SHP77 treated with DMSO at 0.1 percent for 48 hours (cell line): Measurements from ENCODE around the gene ORAI3.
A peak's percentile ranks its signal among the peaks of the same experiment; 100 is the strongest.

Experiments
- DNase-seq: peaks from one replicate; lab custom pipeline; 2025; lab: John Stamatoyannopoulos, UW

The ORAI3 gene

GRCh38 chr16:30948667-30949649 is at the start of gene ORAI3:
Gene ORAI3, plus strand, starts transcription at chr16:30949068. Its CDS starts 222 bp downstream, at chr16:30949290.
- DNase-seq: no peak

GRCh38 chr16:30899794-30900193 is 49.1 kb upstream of the ORAI3 start:
- DNase-seq: no peak

DNA sequence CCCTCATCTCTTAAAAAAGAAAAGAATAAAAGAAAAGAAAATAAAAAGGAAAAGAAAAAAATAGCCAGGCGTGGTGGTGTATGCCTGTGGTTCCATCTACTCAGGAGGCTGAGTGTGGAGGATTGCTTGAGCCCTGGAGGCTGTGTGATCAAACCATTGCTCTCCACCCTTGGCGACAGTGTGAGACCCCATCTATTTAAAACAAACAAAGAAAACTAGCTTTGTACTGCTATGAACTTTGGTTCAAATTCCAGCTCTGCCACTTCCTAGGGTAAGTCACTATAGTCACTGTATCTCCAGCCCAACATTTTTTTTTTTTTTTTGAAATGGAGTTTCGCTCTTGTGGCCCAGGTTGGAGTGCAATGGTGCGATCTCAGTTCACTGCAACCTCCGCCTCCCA is 48.3 kb upstream of the ORAI3 start:
- DNase-seq: no peak

DNA sequence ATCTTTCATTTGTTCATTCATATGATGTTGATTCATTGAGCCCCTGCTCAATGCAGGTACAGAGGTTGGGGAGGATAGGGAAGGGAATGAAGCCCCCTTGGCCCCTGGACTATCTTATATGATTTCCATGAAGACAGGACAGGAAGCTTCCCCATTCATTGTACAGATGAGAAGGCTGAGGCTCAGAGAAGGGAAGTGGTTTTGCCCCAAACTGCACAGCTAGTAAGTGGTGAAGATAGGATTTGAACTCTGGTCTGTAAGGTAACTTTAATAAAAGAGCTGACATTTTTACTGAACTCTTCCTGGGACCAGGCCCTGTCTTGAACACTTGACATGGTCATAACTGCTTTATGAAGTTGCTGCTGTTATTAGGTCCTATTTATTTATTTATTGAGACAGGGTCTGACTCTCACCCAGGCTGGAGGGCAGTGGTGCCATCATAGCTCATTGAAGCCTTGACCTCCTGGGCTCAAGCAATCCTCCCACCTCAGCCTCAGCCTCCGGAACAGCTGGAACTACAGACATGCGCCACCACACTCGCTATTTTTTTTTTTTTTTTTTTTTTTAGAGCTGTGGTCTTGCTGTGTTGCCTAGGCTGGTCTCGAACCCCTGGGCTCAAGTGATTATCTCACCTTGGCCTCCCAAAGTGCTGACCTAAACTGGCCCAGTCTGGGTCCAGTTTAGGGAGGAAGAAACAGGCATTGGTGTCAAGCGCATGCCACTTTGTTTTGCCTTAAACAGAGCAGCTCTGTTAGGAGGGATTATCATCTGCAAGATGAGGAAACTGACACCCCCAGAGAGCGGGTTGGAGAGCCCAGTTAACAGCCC is 47.5 kb upstream of the ORAI3 start:
- no peak for DNase-seq

DNA sequence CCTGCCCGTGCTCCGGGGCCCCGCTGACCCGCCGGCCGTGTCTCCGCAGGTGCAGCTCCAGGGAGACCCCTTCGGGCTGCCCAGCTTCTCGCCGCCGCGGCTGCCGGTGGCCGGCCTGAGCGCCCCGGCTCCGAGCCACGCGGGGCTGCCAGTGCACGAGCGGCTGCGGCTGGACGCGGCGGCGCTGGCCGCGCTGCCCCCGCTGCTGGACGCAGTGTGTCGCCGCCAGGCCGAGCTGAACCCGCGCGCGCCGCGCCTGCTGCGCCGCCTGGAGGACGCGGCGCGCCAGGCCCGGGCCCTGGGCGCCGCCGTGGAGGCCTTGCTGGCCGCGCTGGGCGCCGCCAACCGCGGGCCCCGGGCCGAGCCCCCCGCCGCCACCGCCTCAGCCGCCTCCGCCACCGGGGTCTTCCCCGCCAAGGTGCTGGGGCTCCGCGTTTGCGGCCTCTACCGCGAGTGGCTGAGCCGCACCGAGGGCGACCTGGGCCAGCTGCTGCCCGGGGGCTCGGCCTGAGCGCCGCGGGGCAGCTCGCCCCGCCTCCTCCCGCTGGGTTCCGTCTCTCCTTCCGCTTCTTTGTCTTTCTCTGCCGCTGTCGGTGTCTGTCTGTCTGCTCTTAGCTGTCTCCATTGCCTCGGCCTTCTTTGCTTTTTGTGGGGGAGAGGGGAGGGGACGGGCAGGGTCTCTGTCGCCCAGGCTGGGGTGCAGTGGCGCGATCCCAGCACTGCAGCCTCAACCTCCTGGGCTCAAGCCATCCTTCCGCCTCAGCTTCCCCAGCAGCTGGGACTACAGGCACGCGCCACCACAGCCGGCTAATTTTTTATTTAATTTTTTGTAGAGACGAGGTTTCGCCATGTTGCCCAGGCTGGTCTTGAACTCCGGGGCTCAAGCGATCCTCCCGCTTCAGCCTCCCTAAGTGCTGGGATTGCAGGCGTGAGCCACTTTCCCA is 46.6 kb upstream of the ORAI3 start:
- no peak for DNase-seq

DNA sequence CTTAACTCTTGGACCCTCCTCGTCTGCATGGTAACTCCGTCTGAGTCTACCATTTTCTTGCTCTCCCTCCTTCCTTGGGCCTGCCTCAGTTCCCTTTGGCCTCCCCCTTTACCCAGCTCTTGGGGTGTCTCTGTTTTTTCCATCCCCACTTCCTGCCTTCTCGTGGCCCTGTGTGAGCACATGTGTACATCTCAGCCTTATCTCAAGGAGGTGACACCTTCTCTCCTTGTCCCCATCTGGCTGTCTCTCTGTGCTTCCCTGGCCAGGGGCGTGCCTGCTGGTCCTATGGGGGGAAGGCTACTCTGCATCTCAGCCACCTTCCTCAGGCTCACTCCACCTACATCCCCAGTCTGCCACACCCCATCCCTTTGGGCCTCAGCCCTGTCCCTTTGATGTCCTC is 45.9 kb upstream of the ORAI3 start:
- DNase-seq: no peak

DNA sequence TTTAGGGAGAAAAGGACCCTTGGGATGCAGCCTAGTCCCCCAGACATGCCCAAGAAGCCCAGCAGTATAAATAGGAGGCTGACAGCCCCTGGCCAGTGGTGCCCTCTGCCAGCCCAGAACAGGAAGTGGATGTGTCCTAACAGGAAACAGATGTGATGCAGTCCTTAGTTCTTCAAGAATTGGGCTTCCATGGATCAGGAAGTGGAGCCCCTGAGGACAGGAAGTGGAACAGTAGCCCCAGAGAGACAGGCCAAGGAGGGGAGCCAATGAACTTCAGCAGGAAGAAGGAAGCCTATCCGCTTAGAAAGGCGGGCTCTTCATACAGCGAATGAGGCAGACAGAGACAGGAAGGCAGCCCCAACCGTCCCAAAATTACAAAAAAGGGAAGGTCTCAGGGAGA is 45.3 kb upstream of the ORAI3 start:
- DNase-seq: no peak

DNA sequence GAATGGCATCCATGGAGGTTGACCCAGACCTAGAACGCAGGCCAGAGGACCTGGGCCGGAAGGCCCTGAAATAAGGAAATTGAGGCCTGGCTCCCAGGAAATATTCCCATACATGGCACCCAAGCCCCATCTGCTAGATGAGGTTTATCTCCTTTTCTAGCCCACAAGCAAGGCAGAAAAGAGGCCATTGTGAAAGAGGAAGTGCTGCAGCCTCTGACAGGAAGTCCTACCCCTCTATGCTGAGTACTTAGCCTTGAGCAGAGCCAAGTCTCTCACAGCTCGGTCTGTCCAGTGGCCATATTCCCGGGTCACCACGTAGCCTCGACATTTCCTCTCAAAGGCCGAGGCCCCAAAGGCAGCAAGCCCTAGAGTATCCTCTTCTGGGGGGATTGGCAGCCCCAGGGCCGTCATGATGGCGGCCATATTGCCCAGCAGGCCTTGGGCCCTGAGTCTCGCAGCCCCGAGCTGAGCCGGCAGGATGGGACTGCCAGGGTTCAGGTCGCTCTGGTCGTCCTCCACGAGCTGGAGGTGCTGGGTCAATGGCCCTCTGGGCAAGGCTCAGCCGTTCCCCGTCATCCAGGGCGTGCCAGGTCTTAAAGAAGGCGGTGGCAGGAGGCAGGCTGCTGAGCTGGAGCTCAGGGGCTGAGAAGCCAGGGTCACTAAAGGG is 44.6 kb upstream of the ORAI3 start:
- DNase-seq: no peak

- no peak for DNase-seq
Measured at GRCh38 chr16:30907064-30907463, 41.8 kb upstream of the ORAI3 start.

DNA sequence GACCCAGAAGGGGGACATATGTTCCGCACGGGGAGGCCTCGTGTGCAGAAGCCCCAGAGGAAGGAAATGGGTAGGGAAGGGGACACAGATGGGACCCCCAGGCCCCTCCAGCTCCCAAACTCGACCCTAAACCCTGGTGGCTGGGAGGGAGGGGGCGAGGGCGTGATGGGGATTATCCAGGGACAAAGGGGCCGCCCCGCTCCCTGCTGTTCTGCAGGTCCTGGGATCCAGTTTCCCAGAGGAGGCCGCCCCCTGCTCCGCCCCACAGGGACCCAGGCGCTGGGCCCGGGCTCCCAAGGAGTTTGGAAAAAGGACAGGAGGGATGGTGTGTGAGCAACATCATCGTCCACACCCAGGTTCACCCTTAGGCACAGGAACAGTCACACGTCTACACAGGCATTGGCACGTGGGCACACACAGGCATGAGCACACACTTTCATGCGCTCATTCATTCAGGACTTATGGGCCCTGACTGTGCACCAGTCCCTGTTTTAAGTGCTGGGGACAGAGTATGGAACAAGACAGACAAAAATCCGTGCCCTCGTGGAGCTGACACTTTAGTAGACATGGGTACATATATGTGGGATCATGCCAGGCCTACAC is 38.3 kb upstream of the ORAI3 start:
- DNase-seq: no peak

- no peak for DNase-seq
Measured at GRCh38 chr16:30912794-30913412, 36.0 kb upstream of the ORAI3 start.

DNA sequence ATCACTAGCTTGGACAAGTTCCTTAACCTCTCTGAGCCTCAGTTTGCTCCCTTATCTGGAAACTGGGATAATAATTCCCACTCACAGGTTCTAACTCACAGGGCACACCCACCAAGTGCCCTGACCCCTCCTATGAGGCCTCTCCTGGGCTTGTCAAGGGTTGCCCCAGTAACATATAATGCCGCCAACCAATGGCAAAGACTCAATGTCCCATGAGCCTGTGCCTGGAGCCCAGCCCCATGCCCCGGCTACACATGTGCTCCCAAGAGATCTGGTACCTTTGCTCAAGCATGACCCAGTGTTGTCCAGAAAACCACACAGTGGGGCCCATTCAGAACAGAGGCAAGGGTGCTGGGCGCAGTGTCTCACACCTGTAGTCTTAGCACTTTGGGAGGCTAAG is 34.0 kb upstream of the ORAI3 start:
- DNase-seq: no peak

GRCh38 chr16:30918614-30919013 is 30.3 kb upstream of the ORAI3 start:
- no peak for DNase-seq

- no peak for DNase-seq
Measured at GRCh38 chr16:30920891-30921290, 28.0 kb upstream of the ORAI3 start.

- no peak for DNase-seq
Measured at GRCh38 chr16:30921459-30921747, 27.5 kb upstream of the ORAI3 start.

DNA sequence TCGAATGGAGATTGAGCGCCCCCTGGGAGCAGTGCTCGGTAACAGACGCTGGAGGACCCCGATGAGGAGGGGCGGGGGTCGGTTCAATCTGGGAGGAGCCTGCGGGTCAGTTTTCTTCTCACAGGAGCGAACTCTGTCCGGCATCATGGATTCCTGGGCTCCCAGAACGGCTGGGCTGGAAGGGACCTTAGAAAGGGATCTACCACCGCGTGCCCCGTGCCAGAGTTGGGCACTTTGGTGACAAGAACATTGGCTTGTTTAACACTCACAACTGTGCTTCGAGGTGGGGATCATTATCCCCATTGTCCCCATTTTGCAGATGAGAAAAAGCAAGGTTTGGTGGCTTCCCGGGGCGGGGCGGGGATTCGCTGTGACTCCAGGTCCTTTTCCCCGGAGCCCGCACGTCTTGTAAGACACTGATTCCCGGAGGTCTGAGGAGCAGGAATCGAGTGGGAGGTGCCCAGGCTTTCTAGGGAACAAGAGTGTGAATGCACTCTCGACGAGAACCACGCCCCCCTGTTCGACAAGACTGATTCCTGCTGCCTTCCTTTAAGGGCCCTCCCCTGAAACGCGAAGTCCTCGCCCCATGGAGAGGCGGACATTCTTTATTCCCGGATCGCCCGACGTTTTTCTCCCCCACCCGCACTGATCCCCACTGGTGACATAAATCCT is 27.0 kb upstream of the ORAI3 start:
- peak; percentile 80 for DNase-seq

DNA sequence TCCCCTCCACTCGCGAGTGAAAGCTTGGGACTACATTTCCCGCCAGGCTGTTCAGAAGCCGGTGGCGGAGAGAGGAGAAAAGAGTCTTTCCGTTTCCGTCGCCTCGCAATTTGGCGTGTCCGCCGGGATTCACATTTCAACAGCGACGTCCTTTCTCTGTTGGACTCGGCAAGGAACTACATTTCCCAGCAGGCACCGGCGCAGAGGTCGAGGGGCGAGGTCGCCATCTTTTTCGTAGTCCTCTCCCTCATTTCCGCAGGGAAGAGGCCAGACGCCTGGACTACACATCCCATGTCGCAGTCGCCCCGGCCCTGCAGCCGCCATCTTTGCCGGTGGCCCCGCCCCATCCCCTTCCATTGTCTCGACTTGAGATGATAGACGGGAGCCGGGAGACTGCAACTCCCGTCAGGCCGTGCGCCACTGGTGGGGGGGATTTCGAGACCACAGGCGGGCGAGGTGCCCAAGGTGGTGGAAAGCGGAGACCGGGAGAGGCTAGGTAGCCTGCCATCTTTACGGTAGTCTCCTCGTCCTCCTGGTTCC is 26.4 kb upstream of the ORAI3 start:
- peak; percentile 99 for DNase-seq

- peak; percentile 98 for DNase-seq
Measured at GRCh38 chr16:30922960-30923535, 25.8 kb upstream of the ORAI3 start.

GRCh38 chr16:30923554-30924075 is 25.3 kb upstream of the ORAI3 start, which contains the start of gene FBXL19:
Gene FBXL19, plus strand, starts transcription at chr16:30923572. Its CDS starts 2,183 bp downstream, at chr16:30925755.
- DNase-seq: no peak
